ENCODE data around the gene AMBRA1.

Gene AMBRA1

GRCh38 chr11:46377831-46378230 is 216.0 kb downstream of the AMBRA1 start:
- TF ChIP-seq RAD21 (IDR thresholded peaks at IDR 0.05; ENCODE audit: low read depth) = no peak
- TF ChIP-seq MAX (IDR thresholded peaks at IDR 0.05) = no peak
- no peak for TF ChIP-seq ZBTB7A (IDR thresholded peaks at IDR 0.05; ENCODE audit: low read depth)
- TF ChIP-seq USF1 (IDR thresholded peaks at IDR 0.05) = no peak
- no peak for TF ChIP-seq TEAD4 (IDR thresholded peaks at IDR 0.05)
- no peak for TF ChIP-seq CREB1 (IDR thresholded peaks at IDR 0.05; ENCODE audit: low read depth)
- TF ChIP-seq TCF12 (IDR thresholded peaks at IDR 0.05; ENCODE audit: low read depth) = no peak
- TF ChIP-seq CEBPB (IDR thresholded peaks at IDR 0.05) = no peak
- TF ChIP-seq REST (IDR thresholded peaks at IDR 0.05; ENCODE audit: low read depth) = no peak
- no peak for TF ChIP-seq EGR1 (IDR thresholded peaks at IDR 0.05)
- no peak for TF ChIP-seq TAF1 (IDR thresholded peaks at IDR 0.05; ENCODE audit: low read depth)
- no peak for TF ChIP-seq YY1 (IDR thresholded peaks at IDR 0.05; ENCODE audit: low read depth)
- no peak for TF ChIP-seq FOXM1 (IDR thresholded peaks at IDR 0.05; ENCODE audit: borderline replicate concordance, low read depth)

- TF ChIP-seq ZBTB7A (IDR thresholded peaks at IDR 0.05; ENCODE audit: low read depth) (no peak), EGR1 (IDR thresholded peaks at IDR 0.05) (no peak), CEBPB (IDR thresholded peaks at IDR 0.05) (no peak), REST (IDR thresholded peaks at IDR 0.05; ENCODE audit: low read depth) (no peak)
Observed at GRCh38 chr11:46377290-46377689, 216.5 kb downstream of the AMBRA1 start.

- TF ChIP-seq FOXM1 (IDR thresholded peaks at IDR 0.05; ENCODE audit: borderline replicate concordance, low read depth) (no peak), RAD21 (IDR thresholded peaks at IDR 0.05; ENCODE audit: low read depth) (no peak), TAF1 (IDR thresholded peaks at IDR 0.05; ENCODE audit: low read depth) (no peak), NFIC (IDR thresholded peaks at IDR 0.05) (no peak), ZBTB7A (IDR thresholded peaks at IDR 0.05; ENCODE audit: low read depth) (no peak), CREB1 (IDR thresholded peaks at IDR 0.05; ENCODE audit: low read depth) (no peak), TEAD4 (IDR thresholded peaks at IDR 0.05) (no peak), EP300 (IDR thresholded peaks at IDR 0.05; ENCODE audit: borderline replicate concordance) (no peak), TCF12 (IDR thresholded peaks at IDR 0.05; ENCODE audit: low read depth) (no peak), CEBPB (IDR thresholded peaks at IDR 0.05) (no peak), MAX (IDR thresholded peaks at IDR 0.05) (no peak)
Observed at GRCh38 chr11:46376258-46377050, 217.4 kb downstream of the AMBRA1 start.

- no peak for TF ChIP-seq EP300 (IDR thresholded peaks at IDR 0.05; ENCODE audit: borderline replicate concordance)
- no peak for TF ChIP-seq MAX (IDR thresholded peaks at IDR 0.05)
- no peak for TF ChIP-seq CEBPB (IDR thresholded peaks at IDR 0.05)
- no peak for TF ChIP-seq USF1 (IDR thresholded peaks at IDR 0.05)
- no peak for TF ChIP-seq REST (IDR thresholded peaks at IDR 0.05; ENCODE audit: low read depth)
- no peak for TF ChIP-seq NFIC (IDR thresholded peaks at IDR 0.05)
- TF ChIP-seq YY1 (IDR thresholded peaks at IDR 0.05; ENCODE audit: low read depth) = no peak
- no peak for TF ChIP-seq ZBTB7A (IDR thresholded peaks at IDR 0.05; ENCODE audit: low read depth)
- TF ChIP-seq TCF12 (IDR thresholded peaks at IDR 0.05; ENCODE audit: low read depth) = no peak
- TF ChIP-seq EGR1 (IDR thresholded peaks at IDR 0.05) = no peak
- TF ChIP-seq CREB1 (IDR thresholded peaks at IDR 0.05; ENCODE audit: low read depth) = no peak
- no peak for TF ChIP-seq FOXM1 (IDR thresholded peaks at IDR 0.05; ENCODE audit: borderline replicate concordance, low read depth)
Observed at GRCh38 chr11:46375392-46376101, 218.3 kb downstream of the AMBRA1 start.

Measured in Ishikawa (cell line).